Measurements from ENCODE around the gene TIMM23.
"Not testable (repeated sequence)": the region's sequence is repeated elsewhere in the genome, so short reads cannot be mapped to it uniquely, and the experiment has no call there.

The TIMM23 gene, protein sequence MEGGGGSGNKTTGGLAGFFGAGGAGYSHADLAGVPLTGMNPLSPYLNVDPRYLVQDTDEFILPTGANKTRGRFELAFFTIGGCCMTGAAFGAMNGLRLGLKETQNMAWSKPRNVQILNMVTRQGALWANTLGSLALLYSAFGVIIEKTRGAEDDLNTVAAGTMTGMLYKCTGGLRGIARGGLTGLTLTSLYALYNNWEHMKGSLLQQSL

DNA sequence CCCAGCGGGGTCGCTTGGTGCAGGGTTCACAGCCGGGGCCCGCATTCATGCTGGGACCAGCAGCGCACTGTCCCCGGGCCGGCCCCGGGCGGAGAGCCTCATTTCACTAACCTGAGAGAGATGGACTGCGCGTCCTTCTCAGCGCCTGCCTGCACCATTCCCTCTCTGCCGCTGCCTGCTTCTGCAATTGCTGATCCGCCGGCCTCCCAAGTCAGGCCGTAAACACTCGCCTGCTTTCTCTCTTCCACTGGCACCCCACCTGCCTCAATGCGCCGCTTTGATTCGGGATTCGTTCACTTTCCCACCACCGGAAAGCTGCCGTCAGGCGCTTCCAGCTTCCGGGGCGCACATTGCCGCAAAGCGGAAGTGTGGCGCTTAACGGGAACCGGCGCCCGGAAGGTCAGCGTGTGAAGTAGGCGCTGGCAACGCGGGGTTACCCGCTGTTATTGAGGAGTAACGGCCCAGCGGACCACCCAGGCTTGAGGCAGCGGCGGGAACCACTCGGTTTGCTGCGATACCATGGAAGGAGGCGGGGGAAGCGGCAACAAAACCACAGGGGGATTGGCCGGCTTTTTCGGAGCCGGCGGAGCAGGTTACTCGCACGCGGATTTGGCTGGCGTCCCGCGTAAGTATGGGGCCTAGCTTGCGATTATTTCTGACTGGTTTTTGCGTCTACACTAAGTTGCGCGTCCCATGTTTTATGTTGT, at the start of gene TIMM23:
TSS of gene TIMM23 (plus strand) at position 384 of the 707 bp plus-strand sequence. CDS start at position 520, 136 bp downstream.
- DNase-seq, result peak; percentile 88

DNA sequence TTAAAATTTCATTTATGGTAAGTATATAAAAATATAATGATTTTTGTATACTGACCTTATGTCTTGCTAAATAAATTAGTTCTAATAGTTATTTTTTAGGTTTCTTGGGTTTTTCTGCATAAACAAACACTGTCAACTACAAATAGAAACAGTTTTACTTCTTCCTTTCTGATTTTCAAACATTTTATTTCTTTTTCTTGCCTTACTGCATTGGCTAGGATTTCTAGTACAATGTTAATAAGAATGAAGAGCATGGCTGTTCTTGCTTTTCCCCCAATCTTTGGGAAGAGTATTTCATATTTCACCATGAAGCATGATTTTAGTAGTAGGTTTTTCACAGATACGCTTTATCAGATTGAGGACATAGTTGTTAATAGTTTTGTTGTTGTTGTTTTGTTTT, 45.5 kb upstream of the TIMM23 start:
- DNase-seq, result not testable (repeated sequence)

DNA sequence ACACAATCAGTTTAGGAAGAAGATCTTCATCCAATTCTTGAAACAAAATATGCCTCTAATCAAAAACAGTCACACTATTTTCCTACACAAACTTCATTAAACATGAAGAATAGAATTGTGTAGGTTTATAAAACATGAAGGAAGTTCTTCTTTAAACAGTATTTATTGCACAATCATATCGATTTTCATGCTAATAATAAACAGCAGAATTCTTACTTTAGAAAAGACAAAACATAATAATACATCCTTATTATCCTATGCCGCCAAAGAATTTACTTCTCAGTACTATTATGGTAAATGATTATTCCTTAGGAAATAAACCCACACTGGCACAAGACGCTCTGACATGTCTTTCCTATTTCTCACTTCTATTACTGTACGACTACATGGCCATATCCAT, 41.0 kb upstream of the TIMM23 start:
- DNase-seq, result not testable (repeated sequence)

DNA sequence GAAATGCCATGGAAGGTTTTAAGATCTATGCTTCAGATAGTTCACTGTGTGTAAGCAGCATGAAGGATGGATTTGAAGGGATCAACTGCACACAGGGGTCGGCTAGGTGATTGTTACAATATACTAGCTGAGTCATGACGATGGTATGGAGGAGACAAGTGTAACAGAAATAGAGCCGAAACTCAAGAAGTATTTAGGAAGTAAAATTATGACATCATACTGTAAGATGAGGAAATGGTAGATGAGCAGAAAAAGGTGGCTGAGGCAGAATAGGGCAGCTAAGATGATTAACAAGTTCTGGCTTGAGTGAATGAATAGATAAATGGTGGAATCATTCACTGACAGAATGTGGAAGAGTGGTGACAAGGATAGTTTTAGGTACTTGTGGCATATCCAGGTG, 37.5 kb upstream of the TIMM23 start:
- DNase-seq, result not testable (repeated sequence)

DNA sequence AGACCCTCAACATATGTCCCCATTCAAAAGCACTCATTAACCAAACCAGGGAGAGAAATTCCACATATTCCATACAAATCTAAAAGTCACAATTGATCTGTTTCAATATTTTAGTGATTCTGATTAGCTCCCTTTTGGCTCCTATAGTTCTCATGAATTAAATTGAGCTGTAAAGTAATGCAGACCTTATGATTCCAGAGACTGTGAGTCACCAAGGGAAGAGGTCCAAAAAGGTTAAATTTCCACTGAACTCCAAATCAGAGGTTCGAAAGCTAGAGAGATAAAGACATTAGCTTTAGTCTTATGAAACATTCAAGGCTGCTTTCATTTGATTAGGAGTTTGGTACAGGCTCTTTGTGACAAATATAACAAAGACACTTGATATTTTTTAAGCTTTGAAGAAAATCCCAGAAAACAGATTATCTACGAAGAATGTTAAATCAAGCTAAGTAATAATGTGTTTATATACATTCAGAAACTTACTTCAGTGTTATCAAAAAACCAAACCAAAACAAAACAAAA, 33.1 kb upstream of the TIMM23 start:
- DNase-seq, result not testable (repeated sequence)

DNA sequence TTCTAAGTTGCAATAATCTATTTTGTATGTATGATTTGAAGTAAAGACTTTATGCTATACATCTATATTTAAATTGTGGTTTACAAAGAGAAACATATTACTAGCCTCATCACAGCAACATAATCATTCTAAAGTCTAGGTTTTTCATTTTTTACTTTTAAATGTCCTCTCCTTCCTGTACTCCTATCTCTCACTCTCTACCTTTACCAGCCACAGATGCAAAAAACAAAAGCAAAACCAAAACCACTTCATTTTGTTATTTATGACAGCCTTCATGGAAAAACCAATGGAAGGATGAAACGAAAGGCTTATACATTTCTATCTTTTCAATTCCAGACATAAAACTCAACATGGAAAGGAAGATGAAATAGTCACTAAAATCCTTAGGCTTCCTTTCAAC, 31.1 kb upstream of the TIMM23 start:
- not testable (repeated sequence) for DNase-seq

DNA sequence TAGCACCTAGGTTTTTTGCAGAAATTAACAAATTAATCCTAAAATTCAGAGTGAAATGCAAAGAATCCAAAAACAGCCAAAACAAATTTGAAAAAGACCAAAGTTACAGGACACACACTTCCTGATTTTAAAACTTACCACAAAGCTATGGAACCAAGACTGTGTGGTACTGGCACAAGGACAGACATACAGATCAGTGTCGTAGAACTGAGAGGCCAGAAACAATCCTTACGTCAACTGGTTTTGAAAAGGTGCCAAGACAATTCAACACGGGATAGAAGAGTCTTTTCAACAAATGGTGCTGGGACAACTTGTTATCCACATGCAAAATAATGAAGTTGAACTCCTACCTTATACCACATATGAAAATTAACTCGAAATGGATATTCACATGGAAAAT, 26.8 kb upstream of the TIMM23 start:
- DNase-seq, result not testable (repeated sequence)

DNA sequence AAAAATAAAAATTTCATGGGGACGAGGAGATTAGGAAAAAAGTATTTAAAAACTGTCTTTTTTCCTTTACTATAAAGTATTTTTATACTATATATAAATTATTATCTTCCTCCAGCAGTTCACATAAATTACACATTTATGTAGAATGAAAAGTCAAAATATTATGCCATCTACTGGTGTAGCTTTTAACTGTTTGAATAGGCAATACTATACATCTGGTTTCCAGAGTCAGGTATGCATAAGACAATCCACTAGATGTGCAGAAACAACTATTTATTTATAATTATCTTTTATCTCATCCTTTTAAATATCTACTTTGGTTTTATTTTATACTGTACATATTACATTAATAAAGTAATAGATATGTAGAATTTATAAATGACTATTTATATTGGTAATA, 24.9 kb upstream of the TIMM23 start:
- DNase-seq, result not testable (repeated sequence)

DNA sequence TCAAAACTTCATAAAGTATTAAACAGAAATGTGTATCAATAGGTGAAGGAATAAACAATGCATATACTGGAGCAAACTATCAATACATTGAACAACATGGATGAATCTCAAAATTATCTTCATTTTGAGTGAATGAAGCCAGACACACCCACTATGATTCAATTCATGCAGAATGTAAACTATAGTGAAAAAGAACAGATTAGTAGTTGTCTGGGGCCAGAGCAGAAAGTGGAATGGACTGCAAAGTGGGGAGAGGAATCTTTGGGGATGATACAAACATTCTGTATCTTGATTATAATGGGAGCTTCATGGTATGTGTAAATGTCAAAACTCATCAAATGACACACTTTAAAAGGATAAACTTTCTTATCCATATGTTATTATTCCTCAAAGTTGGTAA, 23.5 kb upstream of the TIMM23 start:
- not testable (repeated sequence) for DNase-seq

DNA sequence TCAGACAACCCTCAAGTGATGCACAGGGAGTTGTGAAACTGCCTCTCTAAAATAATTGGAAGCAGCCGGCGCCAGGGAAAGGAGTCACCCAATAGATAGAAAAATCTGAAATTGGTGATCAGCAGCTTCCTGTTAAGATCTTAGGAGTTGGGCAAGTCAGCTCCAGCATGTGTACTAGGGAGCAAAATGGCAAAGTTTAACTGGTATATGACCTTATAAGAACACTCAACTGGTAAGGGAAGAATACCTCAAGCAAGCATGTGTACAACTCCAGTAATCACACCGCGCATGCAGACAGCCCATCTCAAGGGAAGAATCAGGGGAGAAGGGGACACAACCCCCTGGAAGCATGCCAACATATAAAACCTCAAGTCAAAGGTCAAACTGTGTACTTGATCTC, 17.9 kb upstream of the TIMM23 start:
- not testable (repeated sequence) for DNase-seq

DNA sequence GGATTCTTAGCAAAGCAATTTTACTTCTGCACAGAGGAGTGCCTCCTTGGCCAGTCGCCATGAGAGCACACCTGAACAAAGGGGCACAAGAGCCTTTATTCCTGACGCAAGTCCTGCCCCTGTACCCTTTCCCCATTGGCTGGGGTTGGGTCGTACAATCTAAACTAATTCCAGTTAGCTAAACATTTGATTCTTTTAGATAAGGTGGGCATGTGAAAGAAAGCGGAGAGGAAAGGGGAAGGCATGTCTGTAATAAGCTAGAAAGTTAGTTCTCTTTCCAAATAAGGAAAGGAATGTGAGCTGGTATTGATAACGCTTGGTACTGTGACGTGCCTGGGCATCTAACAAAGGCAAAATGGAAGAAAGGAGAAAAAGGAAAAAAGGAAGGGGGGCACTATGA, 15.7 kb upstream of the TIMM23 start:
- not testable (repeated sequence) for DNase-seq

DNA sequence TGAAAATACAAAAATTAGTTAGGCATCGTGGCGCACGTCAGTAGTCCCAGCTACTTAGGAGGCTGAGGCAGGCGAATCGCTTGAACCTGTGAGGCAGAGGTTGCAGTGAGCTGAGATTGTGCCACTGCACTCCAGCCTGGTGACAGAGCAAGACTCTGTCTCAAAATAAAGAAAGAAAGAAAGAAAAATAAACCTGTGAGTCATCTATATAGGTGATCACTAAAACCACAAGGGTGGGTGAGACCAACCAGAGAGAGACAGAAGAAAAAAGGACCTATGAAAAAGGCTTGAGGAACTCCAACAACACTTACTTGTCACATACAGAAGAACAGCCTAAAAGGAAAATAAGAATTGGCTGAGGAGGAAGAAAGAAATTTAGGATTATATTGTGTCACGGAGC, 14.4 kb upstream of the TIMM23 start:
- DNase-seq, result not testable (repeated sequence)

DNA sequence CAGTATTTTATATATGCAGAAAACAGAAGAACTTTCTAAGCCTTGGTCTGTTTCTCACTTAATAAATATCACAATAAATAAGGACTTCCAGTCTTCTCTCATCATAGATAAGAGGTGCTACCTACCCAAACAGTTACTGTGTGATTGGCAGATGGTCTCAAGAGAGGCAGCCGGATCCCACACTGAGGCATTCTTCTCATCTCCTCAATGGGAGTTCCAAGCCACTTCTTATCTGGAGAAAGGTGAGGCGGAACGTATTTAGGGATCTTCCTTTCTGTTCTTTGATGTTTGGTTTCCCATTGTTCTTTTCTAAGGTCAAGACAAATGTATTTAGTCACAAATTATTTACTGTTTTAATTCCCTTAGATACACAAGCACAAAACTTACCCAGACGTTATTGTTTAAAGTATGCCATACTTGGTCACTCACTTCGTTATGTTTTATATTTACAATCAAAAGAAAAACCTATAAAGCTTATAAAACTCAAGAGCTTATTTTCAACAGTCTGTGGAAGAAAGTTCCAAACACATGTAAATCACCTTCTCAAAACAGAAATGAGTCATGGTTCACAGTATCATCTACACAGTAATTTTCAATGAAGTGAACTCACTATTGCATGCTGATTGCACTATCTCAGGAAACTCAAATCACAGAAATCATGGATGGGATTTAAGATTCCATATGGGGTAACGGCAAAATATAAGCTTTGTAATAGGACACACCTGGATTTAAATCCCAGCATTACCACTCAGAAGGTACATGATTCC, 9.4 kb upstream of the TIMM23 start:
- not testable (repeated sequence) for DNase-seq

DNA sequence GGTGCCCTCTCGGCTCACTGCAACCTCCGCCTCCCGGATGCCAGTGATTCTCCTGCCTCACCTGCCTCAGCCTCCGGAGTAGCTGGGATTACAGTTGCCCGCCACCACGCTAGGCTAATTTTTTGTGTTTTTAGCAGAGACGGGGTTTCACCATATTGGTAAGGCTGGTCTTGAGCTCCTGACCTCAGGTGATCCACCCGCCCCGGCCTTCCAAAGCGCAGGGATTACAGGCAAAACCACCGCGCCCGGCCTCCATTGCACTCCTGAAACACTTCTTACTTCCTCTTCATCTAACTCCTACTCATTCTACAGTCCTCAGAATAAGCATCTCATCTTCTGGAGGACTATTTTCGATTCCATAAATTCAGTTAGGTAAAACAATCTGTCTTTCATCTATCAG, 1.3 kb upstream of the TIMM23 start:
- DNase-seq, result not testable (repeated sequence)

DNA sequence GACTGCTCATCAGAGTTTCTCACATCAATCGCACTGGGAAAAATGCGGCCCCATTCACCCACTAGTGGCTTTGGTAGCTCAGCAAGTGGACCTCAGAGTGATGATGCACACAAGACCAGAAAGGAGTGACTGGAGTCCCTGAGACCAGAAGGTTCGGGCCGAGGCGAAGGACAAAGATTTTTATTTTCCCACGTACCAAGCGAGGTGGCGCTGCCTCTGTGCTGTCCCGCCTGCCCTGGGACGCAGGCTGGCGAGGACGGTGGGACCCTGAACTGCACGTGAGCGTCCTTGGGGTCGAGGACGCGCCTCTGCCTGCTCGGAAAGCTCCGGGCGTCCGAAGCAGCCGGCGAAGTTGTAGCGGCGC, 565 bp upstream of the TIMM23 start:
- DNase-seq, result peak; percentile 2

DNA sequence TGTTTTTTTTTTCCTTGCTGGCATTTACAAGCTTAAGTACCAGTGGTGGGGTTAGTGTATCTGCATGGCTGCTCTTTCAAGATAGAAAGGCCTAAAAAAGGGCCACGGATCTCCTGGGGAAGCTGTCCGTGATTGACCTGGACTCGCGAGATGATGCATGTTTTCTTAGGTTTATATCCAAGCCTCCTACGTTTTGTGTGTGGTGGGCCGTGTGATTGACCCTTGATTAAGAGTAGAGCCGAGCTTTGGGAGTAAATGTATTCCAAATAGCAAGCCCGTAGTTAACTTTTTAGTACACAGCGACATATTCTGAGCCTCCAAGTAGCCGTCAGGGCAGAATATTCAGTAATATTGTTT, 502 bp downstream of the TIMM23 start:
- DNase-seq, result not testable (repeated sequence)

DNA sequence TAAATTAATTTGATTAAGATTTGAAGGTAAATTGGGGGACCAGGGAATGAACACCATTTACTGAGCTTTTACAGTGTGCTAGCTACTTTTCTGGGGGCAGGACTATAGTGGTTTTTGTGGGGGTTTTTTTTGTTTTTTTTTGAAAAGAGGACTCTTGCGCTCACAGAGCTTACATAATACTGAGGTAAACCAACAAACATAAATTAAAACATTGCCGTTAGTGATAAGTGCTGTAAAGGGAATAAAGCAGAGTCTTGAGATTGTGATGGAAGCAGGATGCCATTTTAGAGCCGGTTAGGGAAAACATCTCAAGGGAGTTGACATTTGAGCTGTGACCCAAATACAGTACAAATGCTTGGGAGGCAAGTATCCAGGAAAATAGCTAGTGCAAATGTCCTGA, 1.8 kb downstream of the TIMM23 start:
- DNase-seq, result not testable (repeated sequence)

DNA sequence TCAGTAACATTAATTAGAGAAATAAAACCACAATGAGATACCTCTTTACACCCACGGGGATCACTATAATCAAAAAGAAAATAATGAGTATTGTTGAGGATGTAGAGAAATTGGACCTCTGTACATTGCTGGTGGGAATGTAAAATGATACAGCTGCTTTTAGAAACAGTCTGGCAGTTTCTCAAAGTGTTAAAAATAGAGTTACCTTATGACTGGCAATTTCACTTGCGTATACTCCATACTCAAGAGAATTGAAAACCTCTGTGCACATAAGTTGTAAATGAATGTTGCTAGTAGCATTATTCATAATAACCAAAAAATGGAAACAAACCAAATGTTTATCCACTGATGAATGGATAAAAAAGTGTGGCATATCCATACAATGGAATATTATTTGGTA, 6.3 kb downstream of the TIMM23 start:
- DNase-seq, result not testable (repeated sequence)

DNA sequence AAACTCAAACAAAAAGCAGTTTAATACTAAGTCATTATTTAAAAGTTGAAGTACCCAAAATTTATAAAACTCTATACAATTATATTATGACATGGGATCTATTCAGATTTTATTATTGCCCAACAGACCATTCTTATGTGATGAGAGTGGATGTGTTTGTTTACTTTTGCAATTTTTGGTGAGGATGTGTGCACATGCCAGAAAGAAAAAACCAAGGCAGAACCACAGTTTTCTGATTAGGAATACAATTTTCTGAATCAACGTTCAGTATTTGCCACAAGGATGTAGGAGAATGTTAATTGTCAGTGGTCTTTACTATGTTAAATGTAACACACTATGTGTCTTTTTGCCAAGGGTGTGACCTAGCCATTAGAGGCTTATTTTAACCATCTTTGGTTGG, 9.1 kb downstream of the TIMM23 start:
- DNase-seq, result not testable (repeated sequence)

DNA sequence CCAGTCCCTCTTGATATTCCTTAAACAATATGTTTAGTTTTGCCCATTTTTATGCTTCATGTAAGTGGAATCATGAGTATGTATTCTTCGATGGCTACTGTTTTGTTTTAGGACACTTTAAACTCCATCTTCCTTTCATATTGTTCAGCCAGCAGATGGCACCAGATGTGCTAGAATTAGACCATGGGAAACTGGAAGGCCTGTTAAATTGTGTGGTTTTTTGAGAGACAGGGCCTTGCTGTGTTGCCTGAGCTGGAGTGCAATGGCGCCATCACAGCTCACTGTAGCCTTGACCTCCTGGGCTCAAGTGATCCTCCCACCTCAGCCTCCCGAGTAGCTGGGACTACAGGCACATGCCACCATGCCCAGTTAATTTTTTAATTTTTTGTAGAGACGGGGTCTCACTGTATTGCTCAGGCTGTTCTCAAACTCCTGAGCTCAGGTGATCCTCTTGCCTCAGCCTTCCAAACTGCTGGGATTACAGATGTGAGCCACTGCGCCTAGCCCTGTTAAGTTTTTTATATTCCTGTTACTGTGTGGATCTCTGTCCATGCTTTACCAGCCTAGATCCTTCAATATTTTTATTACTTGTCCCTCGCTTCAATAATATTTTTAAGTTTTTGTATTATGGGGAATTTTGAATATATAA, 11.4 kb downstream of the TIMM23 start:
- DNase-seq, result not testable (repeated sequence)

DNA sequence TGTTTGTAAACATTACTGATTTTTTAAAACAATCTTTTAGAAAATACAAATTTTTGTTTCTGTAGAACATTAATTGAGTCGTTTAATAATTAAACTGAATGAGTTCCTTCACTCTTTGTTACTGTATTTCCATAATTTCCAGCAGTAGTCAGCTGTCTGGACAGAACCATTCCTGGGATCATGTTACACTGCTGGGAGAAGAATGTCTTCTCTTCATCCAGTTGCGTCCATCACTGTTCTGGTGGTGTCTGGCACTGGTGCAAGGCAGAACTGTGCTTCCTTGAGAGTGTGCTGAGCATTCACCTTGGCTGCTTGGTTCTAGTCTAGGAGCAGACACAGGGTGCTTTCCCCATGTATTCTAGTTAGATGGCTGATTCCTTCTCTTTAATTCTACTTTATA, 12.2 kb downstream of the TIMM23 start:
- not testable (repeated sequence) for DNase-seq

DNA sequence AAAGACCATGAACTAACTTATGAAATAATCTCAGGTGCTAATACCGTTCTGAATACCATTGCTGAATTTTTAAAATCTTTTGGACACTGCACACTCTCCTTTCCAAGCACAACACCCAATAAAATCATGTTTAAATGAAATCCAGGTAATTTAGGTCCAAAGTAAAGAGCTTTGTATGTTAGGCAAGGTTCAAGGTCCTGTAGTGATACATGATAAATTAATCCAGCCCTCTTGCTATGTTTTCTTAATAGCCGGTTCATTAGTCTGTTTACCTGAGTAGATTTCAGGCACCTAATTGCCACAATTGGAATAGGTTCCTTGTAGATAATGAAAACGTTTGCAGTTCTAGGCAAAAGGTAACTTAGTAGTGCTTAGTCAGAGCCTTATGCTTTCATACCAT, 13.3 kb downstream of the TIMM23 start:
- DNase-seq, result not testable (repeated sequence)

DNA sequence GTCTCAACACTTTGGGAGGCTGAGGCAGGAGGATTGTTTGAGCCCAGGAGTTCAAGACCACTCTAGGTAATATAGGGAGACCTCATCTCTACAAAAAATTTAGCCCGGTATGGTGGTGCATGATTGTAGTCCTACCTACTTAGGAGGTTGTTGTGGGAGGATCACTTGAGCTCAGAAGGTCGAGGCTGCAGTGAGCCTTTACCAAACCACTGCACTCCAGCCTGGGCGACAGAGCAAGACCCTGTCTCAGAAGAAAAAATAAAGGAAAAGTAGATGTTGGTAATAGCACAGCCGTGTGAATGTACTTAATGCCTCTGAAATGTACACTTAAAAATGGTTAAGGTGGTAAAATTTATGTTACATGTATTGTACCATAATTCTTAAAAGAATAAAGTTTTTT, 25.3 kb downstream of the TIMM23 start:
- DNase-seq, result no peak
